GM21447 (cell line): ENCODE data around the gene URB2.
A peak's percentile ranks its signal among the peaks of the same experiment; 100 is the strongest.
"Not testable (repeated sequence)": the region's sequence is repeated elsewhere in the genome, so short reads cannot be mapped to it uniquely, and the experiment has no call there.

Source experiments
- ATAC-seq: cut with Tn5 transposase; IDR thresholded peaks from one replicate; pipeline ENCODE4 v1.9.1; 2021; ENCODE audit not compliant: unreplicated experiment

Gene URB2

GRCh38 chr1:229625915-229626831 lies at the start of gene URB2, which contains the start of gene TAF5L:
TSS of gene URB2 (plus strand) at chr1:229626247. CDS start at chr1:229627634, 1,387 bp downstream.
TSS of gene TAF5L (minus strand) at chr1:229626122. CDS start at chr1:229614482, 11,640 bp downstream.
- peak; percentile 69 for ATAC-seq

GRCh38 chr1:229578168-229579058 lies 47.6 kb upstream of the URB2 start:
- no peak for ATAC-seq

GRCh38 chr1:229579059-229579673 lies 46.9 kb upstream of the URB2 start:
- peak; percentile 93 for ATAC-seq

DNA sequence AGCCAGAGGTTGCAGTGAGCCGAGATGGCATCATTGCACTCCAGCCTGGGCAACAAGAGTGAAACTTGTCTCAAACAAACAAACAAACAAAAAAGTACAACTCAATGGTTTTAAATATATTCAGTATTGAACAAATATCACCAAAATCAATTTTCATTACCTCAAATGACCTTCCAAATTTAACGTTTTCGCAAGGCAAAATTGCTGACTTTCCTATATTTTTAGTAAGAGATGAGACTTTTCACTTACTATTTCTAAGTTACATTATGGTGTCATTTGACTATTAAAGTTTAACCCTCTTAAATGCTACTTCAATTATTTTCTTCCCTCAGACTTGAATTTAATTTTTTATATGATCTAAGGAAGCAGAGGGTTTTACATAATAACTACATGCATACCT lies 44.6 kb upstream of the URB2 start:
- ATAC-seq: no peak

DNA sequence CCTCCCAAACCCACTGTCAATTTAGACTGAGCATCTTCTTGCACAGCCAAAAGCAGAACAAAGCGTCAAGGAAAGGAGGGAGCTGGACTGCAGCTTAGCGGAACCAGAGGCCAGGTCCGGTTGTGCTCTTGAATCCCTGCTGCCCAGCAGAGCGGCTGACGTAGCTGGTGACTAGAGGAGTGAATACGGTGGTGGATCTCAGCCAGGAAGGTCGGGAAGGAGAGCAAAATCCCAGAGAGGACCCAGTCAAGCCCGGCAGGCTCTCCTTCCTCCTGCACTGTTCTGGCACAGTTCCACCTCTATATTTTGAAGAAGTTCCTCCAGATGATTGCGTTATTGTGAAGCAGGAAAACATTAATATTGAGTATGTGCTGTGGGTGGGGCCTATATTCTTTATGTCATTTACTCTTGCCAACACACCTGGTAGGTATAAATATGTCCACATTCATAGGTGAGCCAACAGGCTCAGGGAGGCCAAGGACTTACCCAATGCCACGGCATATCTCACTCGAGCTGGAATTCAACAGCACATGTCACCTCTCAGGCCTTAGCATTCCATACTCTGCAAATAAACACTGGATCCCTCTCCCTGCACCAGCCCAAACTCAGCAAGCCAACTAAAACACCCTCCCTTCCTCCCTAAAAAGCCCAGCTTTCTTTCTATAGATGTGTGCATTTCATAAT lies 43.9 kb upstream of the URB2 start:
- ATAC-seq: no peak

GRCh38 chr1:229582715-229583114 lies 43.3 kb upstream of the URB2 start:
- no peak for ATAC-seq

GRCh38 chr1:229585338-229585737 lies 40.7 kb upstream of the URB2 start:
- no peak for ATAC-seq

DNA sequence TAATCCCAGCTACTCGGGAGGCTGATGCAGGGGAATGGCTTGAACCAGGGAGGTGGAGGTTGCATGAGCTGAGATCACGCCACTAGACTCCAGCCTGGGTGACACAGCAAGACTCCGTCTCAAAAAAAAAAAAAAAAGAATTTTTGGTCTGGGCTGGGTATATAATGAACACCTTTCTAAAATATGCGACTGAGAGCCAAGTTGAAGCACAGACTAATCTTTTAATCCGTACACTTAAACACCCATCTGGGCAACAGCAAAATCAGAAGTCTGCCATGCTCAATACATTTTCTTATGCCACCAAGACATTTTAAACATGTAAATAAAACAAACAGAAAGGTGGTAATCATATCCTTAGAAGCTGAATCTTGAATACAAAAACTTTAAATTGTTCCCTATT lies 35.9 kb upstream of the URB2 start:
- ATAC-seq: no peak

GRCh38 chr1:229593800-229594199 lies 32.2 kb upstream of the URB2 start:
- no peak for ATAC-seq

DNA sequence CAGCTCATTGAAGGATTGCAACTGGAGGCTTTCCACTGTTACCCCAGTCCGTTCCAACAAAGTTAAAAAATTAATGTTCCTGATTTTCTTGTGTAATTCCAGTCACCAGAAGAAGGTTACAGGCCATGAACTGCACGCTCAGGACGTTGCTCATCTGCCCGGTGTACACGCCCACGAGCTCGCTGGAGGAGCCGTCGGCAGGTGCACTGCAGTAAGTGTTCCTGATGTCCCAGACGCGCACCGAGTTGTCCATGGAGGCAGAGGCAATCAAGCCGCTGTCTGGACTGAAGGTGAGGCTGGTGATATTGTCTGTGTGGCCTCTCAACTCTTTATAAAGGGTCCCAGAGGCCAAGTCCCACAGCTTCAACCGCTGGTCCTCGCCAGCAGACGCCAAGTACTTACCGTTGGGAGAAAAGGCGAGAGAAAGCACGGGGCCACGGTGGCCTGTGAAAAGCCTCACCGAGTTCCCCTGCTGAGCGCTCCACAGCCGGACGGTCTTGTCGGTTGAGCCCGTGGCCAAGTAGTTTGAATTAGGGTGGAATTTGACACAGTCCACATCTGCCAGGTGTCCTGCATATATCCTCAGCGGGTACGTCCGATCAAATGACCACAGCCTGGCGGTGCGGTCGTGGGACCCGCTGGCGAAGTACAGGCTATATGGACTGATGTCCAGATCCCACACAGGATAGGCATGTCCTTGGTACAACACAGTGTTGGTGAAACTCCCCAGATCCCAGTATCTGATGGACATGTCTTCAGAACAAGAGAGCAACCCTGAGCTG lies 31.6 kb upstream of the URB2 start:
- no peak for ATAC-seq

DNA sequence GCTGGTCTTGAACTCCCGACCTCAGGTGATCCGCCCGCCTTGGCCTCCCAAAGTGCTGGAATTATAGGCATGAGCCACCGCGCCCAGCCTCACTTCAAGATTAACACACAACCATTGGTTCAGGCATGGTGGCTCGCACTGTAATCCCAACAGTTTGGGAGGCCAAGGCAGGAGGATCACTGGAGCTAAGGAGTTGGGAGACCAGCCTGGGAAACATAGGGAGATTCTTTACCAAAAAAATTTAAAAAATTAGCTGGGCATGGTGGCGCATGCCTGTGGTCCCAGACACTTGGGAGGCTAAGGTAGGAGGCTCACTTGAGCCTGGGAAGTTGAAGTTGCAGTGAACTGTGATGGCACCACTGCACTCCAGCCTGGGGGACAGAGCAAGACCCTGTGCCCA lies 30.2 kb upstream of the URB2 start:
- not testable (repeated sequence) for ATAC-seq

DNA sequence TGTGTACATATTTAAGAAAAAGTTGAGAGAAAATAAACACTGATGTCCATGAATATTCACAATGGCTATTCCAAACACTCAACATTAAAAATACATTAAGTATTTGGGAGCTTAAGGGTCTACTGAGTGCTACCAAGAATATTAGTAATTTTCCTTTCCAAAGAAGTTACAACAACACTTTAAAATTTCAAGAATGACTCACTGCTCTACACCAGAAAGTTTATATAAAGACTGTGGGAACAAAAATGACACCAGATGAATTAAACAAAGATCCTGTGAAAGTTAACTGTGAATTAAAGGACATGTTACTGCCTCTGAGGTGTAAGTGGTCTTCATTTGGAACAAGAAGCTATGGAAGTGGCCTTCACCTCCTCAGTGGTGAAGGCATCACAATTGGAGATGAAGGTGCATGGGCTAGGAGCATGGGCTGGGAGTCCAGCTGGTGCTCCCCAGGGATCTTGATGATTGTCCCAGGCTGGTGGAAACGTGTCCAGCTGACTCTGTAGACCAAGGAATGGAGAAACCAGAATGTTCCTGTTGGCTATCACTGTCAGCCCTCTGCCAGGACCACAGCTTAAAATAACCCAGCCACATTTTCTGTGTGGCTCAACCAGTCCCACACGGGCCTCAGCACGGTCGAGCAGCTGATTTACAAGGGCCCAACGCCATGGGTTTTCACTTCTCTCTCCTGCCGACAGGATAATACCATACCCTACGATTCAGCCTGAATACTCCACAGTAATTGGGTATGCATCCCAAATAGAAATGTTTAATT lies 28.9 kb upstream of the URB2 start:
- no peak for ATAC-seq

DNA sequence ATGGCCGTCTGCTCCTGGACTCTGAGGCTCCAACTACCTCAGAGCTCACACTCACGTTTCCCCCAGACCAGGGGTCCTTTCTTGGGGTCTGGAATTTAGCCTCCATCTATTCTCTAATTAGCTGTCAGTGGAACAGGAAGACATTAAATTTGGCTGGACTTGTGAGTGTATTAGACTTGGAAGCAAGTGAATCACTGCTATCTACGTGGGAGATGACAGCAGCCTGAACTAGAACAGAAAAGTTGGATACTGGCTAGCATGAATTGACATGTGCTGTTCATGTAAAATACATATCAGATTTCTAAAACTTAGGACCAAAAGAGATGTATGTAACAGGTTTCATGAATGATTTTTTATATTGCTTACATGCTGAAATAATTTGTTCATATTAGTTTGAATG lies 28.2 kb upstream of the URB2 start:
- ATAC-seq: no peak

GRCh38 chr1:229599218-229599954 lies 26.7 kb upstream of the URB2 start:
- ATAC-seq: no peak

DNA sequence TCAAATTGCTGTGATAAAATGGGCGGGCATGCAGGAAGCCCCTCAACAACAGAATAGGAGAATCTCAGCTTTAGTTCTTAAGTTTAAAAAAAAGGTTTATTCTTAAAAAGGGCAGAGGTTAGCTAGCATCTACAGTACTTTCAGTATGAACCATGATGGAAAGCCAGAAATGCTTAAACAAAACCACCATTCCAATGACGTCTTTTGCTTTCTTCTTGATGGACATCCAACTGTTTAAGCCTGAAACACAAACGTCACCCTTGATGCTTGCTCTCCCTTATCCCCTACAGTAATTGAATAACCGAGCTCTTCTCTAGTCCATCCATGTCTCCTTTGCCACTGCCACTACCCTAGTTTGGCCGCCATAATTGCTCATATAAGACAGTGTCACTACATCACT lies 25.8 kb upstream of the URB2 start:
- ATAC-seq: no peak

GRCh38 chr1:229603371-229604005 lies 22.6 kb upstream of the URB2 start:
- no peak for ATAC-seq

DNA sequence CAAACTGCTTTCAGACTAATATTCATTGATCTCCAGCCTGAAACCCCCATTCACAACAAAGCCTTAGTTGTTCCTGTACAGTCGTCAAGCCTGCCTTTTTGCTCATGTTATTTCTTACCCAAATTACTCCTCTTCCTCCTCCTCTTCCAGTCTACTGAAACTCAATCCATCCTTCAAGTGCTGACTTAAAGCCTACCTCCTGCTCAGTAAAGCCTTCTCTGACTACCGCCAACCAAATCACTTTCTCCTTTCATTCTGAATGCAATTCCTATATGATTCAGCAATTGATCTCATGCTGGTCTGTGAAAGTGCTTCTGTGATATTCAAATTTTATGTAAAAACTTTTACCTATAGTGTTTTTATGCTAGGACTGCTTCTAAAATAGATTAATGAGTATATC lies 18.7 kb upstream of the URB2 start:
- no peak for ATAC-seq

GRCh38 chr1:229608590-229608989 lies 17.5 kb upstream of the URB2 start:
- ATAC-seq: no peak
